ENCODE results near the gene CCL23. TPM values are rescaled to one million over a fixed set of nuclear protein-coding genes. Genes with fewer than 3 reads are reported as not detected.

The CCL23 gene
- total and polyA plus RNA-seq, 12 donors: 1.9 to 25.7 (median 6.9) TPM

GRCh38 chr17:36034127-36034526 lies 16.4 kb upstream of the CCL23 start:
- TF ChIP-seq POLR2A (IDR thresholded peaks at IDR 0.05): no peak
- TF ChIP-seq, protein P1, sequence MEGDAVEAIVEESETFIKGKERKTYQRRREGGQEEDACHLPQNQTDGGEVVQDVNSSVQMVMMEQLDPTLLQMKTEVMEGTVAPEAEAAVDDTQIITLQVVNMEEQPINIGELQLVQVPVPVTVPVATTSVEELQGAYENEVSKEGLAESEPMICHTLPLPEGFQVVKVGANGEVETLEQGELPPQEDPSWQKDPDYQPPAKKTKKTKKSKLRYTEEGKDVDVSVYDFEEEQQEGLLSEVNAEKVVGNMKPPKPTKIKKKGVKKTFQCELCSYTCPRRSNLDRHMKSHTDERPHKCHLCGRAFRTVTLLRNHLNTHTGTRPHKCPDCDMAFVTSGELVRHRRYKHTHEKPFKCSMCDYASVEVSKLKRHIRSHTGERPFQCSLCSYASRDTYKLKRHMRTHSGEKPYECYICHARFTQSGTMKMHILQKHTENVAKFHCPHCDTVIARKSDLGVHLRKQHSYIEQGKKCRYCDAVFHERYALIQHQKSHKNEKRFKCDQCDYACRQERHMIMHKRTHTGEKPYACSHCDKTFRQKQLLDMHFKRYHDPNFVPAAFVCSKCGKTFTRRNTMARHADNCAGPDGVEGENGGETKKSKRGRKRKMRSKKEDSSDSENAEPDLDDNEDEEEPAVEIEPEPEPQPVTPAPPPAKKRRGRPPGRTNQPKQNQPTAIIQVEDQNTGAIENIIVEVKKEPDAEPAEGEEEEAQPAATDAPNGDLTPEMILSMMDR (IDR thresholded peaks at IDR 0.05): no peak
- Histone ChIP-seq H3K27me3 (no peaks in the 10 kb centered on the region), H3K36me3 (replicated peaks in 1 of 2) (no peaks in the 10 kb centered on the region), H3K27ac (no peak overlapping the region), H3K4me1 (replicated peaks in 1 of 2) (no peaks in the 10 kb centered on the region), H3K4me3 (no peak overlapping the region), H3K9me3 (replicated peaks in 1 of 3) (no peaks in the 10 kb centered on the region)
- WGBS, 4 donors: 7 to 13% (median 10%) methylated on average over 3 of the region's 3 CpGs
- DNase-seq: no peak
- intact Hi-C loops (cut with DNase I): no loop called here

- no peak for DNase-seq
- Histone ChIP-seq H3K27me3 (no peaks in the 10 kb centered on the region), H3K27ac (no peak overlapping the region), H3K4me1 (replicated peaks in 1 of 2) (no peaks in the 10 kb centered on the region), H3K4me3 (no peak overlapping the region), H3K9me3 (replicated peaks in 1 of 3) (no peaks in the 10 kb centered on the region), H3K36me3 (replicated peaks in 1 of 2) (no peaks in the 10 kb centered on the region)
- TF ChIP-seq, protein P1 (IDR thresholded peaks at IDR 0.05): no peak
- TF ChIP-seq POLR2A (IDR thresholded peaks at IDR 0.05): no peak
- WGBS, 4 donors: 81 to 90% (median 88%) methylated on average over 1 of the region's 1 CpG
- intact Hi-C loops (cut with DNase I): no loop called here
Measured at GRCh38 chr17:36030956-36031355, 13.2 kb upstream of the CCL23 start.

DNA sequence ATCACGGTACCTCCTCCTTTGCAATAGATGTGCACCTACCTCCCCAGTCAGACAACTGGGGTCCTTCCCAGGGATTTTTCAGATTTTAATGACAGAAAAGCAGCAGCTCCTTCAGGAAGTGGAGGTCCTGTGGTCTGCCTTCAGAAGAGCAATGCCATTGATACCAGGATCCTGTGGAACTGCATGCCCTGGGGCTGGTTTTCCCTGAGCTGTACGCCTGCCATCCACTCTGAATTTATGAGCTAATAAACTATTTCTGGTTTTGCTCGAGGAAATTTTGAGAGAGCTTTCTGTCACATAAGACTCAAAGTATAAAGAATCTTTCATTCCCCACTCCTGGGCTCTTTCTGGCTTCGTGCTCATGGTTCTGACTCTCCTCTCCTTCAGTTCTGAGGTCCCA lies 10.0 kb upstream of the CCL23 start:
- DNase-seq: no peak
- Histone ChIP-seq H3K27me3 (no peaks in the 10 kb centered on the region), H3K4me3 (no peak overlapping the region), H3K9me3 (replicated peaks in 1 of 3) (no peaks in the 10 kb centered on the region), H3K27ac (no peak overlapping the region), H3K36me3 (replicated peaks in 1 of 2) (no peaks in the 10 kb centered on the region), H3K4me1 (replicated peaks in 1 of 2) (no peaks in the 10 kb centered on the region)
- TF ChIP-seq, protein P1 (IDR thresholded peaks at IDR 0.05): no peak
- TF ChIP-seq POLR2A (IDR thresholded peaks at IDR 0.05): no peak
- intact Hi-C loops (cut with DNase I): no loop called here
- WGBS, 4 donors: 43 to 61% (median 48%) methylated on average over 4 of the region's 4 CpGs

DNA sequence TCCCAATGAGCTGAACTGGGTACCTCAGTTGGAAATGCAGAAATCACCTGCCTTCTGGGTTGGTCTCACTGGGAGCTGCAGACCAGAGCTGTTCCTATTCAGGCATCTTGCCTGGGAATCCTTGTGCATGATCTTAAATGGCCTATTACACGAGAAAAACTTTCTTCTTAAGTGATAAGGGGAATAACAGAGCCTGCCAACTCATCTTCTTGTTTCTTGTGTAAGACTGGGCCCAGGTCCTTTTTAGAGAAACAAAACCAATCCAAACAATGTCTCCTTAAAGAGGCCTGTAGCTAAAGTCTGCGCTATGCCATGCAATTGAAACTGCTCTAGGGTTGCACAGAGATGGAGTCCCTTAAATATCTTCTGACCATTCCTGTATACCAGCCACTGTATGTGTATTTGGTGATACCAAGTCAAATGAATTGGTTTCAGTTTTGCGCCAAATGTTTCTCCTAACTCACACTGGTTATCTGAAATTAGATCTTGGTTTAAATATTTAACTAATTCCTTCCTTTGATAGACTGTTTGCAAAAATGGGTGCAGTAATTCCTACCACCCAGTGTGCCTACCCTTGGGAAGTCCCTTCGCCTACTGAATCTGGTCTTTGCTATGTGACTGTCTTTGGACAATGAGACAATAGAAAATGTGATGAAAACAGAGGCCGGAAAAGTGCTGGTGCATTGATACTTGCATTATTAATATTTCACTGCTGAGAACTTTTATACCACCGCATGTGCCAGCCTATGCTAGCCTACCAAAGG lies 6.5 kb upstream of the CCL23 start:
- Histone ChIP-seq H3K27ac (no peak overlapping the region), H3K4me3 (no peak overlapping the region), H3K36me3 (replicated peaks in 1 of 2) (no peaks in the 10 kb centered on the region), H3K9me3 (replicated peaks in 1 of 3) (no peaks in the 10 kb centered on the region), H3K27me3 (no peaks in the 10 kb centered on the region), H3K4me1 (replicated peaks in 1 of 2) (no peaks in the 10 kb centered on the region)
- intact Hi-C loops (cut with DNase I): no loop called here
- WGBS, 4 donors: 83 to 89% (median 88%) methylated on average over 6 of the region's 6 CpGs
- no peak for DNase-seq
- TF ChIP-seq, protein P1 (IDR thresholded peaks at IDR 0.05): no peak
- no peak for TF ChIP-seq POLR2A (IDR thresholded peaks at IDR 0.05)

Data from adrenal gland (tissue), 12 donors.